DND-41 (cell line): ENCODE results near the gene MSI2.

ENCODE experiments used
- ATAC-seq: fragments of 200-7000 bp; cut with Tn5 transposase; 3 replicates; pipeline ENCODE4 v1.9.1; 2021; ENCODE audit warnings: low read depth; ENCODE audit not compliant: insufficient read depth
- DNase-seq: peaks from one replicate; pipeline ENCODE4 v3.0.0-alpha.2; 2020
- H2AFZ ChIP-seq: 2 replicates; pipeline ENCODE4 v1.6.0; 2012; ENCODE audit warnings: low read depth, low read length
- H3K27ac ChIP-seq: 2 replicates; pipeline ENCODE4 v1.5.1; 2012; ENCODE audit warnings: low read length, inconsistent platforms
- H3K27me3 ChIP-seq: fragments of 200-600 bp; sonication (generic); 2 replicates; pipeline ENCODE4 v1.6.0; 2012; ENCODE audit warnings: low read length, mild to moderate bottlenecking, inconsistent platforms; ENCODE audit not compliant: insufficient read depth, poor library complexity
- H3K36me3 ChIP-seq: 2 replicates; pipeline ENCODE4 v1.5.1; 2012; ENCODE audit warnings: low read length, inconsistent platforms; ENCODE audit not compliant: insufficient read depth
- H3K4me1 ChIP-seq: 2 replicates; pipeline ENCODE4 v1.5.1; 2012; ENCODE audit warnings: mild to moderate bottlenecking, low read length; ENCODE audit not compliant: insufficient read depth
- H3K4me2 ChIP-seq: 2 replicates; pipeline ENCODE4 v1.6.0; 2012; ENCODE audit warnings: mild to moderate bottlenecking, moderate library complexity, low read length, inconsistent platforms; ENCODE audit not compliant: insufficient read depth
- H3K4me3 ChIP-seq, 2 experiments: fragments of 200-600 bp in 1 of 2; shearing (Covaris generic) in 1 of 2; 2 replicates each; pipeline ENCODE4 v1.5.1; 2012 to 2016; ENCODE audit warnings: inconsistent platforms in 2 of 2, low read length in 2 of 2, mild to moderate bottlenecking in 2 of 2, low read depth in 1 of 2, moderate library complexity in 1 of 2
- H3K79me2 ChIP-seq: 2 replicates; pipeline ENCODE4 v1.6.0; 2012; ENCODE audit warnings: low read length, inconsistent platforms; ENCODE audit not compliant: insufficient read depth
- H3K9ac ChIP-seq: 2 replicates; pipeline ENCODE4 v1.6.0; 2012; ENCODE audit warnings: low read depth, mild to moderate bottlenecking, inconsistent platforms, low read length, moderate library complexity
- H3K9me3 ChIP-seq: 2 replicates; pipeline ENCODE4 v1.5.1; 2012; ENCODE audit warnings: low read length, moderate library complexity, mild to moderate bottlenecking, inconsistent platforms; ENCODE audit not compliant: insufficient read depth, severe bottlenecking
- H4K20me1 ChIP-seq: 2 replicates; pipeline ENCODE4 v1.6.0; 2012; ENCODE audit warnings: low read length; ENCODE audit not compliant: insufficient read depth
- EZH2 ChIP-seq: IDR thresholded peaks from 3 replicates; pipeline ENCODE4 v1.6.1; 2012; ENCODE audit warnings: borderline replicate concordance, low read depth, mild to moderate bottlenecking, moderate library complexity, low read length, inconsistent platforms; ENCODE audit not compliant: severe bottlenecking
- TF ChIP-seq, protein P1 (sequence below): IDR thresholded peaks from 2 replicates; pipeline ENCODE4 v1.5.1; 2012; ENCODE audit warnings: borderline replicate concordance, low read length, moderate library complexity, mild to moderate bottlenecking; ENCODE audit not compliant: poor library complexity, severe bottlenecking; ENCODE audit errors: extremely low read depth

Gene MSI2

DNA sequence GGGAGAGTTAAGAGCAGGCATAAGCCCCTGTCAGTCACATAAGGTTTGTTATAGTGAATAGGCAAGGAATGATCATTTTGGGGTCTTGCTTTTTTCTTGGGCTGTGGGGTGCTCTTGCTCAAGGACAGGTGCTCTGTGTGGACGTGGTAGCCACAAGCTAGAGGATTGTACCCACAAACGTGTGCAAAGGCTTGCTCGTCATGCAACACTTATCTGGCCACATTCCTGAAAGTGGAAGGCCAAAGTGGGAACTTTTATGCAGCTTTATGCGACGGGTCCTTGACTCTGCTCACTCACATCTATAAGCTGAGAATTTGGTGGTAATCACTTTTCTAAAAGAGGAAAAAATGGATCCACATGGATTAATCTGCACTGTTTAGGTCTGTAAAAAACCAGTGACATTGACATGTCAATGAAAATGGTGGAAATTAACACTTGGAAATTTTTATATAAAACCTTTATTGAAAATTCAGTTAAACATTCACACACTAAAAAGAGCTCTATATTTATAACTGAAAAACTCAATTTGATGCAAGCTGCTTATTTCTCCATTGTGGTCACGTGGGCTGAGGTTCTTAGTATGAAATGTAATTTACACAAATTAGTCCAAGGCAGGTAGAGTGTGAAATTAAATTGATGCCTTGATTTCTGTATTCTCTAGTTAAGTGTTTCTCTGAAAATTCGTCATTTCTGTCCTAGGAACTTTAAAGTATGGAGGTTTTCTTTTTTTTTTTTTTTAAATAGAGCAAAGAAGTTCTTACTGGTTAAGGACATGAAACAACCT, 162.3 kb downstream of the MSI2 start:
- Histone ChIP-seq H3K9me3 (no peaks in the 10 kb centered on the region), H3K4me2 (no peak overlapping the region), H2AFZ (no peak overlapping the region), H3K27ac (peak overlapping the region; percentile 62), H3K4me1 (peaks cover 83% of the 10 kb centered on the region), H3K36me3 (peaks cover 87% of the 10 kb centered on the region), H3K79me2 (peaks cover 99% of the 10 kb centered on the region), H3K9ac (no peak overlapping the region), H3K27me3 (no peaks in the 10 kb centered on the region), H4K20me1 (peaks cover 8% of the 10 kb centered on the region; the same call in 1 of the 2 replicates), H3K4me3 (no peak overlapping the region)
- no peak for TF ChIP-seq EZH2
- TF ChIP-seq, protein P1, sequence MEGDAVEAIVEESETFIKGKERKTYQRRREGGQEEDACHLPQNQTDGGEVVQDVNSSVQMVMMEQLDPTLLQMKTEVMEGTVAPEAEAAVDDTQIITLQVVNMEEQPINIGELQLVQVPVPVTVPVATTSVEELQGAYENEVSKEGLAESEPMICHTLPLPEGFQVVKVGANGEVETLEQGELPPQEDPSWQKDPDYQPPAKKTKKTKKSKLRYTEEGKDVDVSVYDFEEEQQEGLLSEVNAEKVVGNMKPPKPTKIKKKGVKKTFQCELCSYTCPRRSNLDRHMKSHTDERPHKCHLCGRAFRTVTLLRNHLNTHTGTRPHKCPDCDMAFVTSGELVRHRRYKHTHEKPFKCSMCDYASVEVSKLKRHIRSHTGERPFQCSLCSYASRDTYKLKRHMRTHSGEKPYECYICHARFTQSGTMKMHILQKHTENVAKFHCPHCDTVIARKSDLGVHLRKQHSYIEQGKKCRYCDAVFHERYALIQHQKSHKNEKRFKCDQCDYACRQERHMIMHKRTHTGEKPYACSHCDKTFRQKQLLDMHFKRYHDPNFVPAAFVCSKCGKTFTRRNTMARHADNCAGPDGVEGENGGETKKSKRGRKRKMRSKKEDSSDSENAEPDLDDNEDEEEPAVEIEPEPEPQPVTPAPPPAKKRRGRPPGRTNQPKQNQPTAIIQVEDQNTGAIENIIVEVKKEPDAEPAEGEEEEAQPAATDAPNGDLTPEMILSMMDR = no peak
- no peak for ATAC-seq
- no peak for DNase-seq

- Histone ChIP-seq H3K4me2 (no peak overlapping the region), H3K27ac (peak overlapping the region; percentile 62), H3K4me3 (no peak overlapping the region), H3K36me3 (peaks cover 91% of the 10 kb centered on the region), H3K27me3 (no peaks in the 10 kb centered on the region), H4K20me1 (peaks cover 5% of the 10 kb centered on the region; the same call in 1 of the 2 replicates), H3K9ac (no peak overlapping the region), H3K4me1 (peaks cover 90% of the 10 kb centered on the region), H3K79me2 (peaks cover 99% of the 10 kb centered on the region), H2AFZ (no peak overlapping the region), H3K9me3 (no peaks in the 10 kb centered on the region)
- DNase-seq (no peak), ATAC-seq (no peak)
- TF ChIP-seq EZH2 = no peak
- TF ChIP-seq, protein P1 = peak; percentile 20
These were observed 163.7 kb downstream of the MSI2 start for GRCh38 chr17:57419940-57420550.

GRCh38 chr17:57420734-57421717, 164.7 kb downstream of the MSI2 start:
- ATAC-seq = no peak
- Histone ChIP-seq H3K36me3 (peaks cover 90% of the 10 kb centered on the region), H3K9ac (no peak overlapping the region), H4K20me1 (0 out of 2 replicates have a peak, but pooled peaks cover 5% of the 10 kb centered on the region), H3K27me3 (no peaks in the 10 kb centered on the region), H3K4me2 (no peak overlapping the region), H3K9me3 (no peaks in the 10 kb centered on the region), H3K4me3 (no peak overlapping the region), H3K27ac (peak overlapping the region; percentile 62), H3K4me1 (peaks cover 90% of the 10 kb centered on the region), H3K79me2 (peaks cover 99% of the 10 kb centered on the region), H2AFZ (no peak overlapping the region)
- no peak for TF ChIP-seq EZH2
- TF ChIP-seq, protein P1 = no peak
- no peak for DNase-seq
